ENCODE results near the gene CENPO. TPM values are rescaled to one million over a fixed set of nuclear protein-coding genes. Genes with fewer than 3 reads are reported as not detected.

The CENPO gene
- total RNA-seq, 2 experiments from 2014 or later, result 53.6 to 59.2 TPM

- Histone ChIP-seq H4K20me1 (ENCODE audit: insufficient read depth, low read length) (no peaks in the 10 kb centered on the region), H3K27ac (ENCODE audit: low read depth, low read length, poor library complexity, severe bottlenecking) (no peak overlapping the region), H3K9me2 (ENCODE audit: insufficient read depth, low read length) (no peaks in the 10 kb centered on the region), H3K4me1 (ENCODE audit: insufficient read depth, low read length, poor library complexity, severe bottlenecking) (no peaks in the 10 kb centered on the region), H2AFZ (ENCODE audit: low read length) (no peak overlapping the region), H3K4me3 (ENCODE audit: low read depth, low read length, poor library complexity, severe bottlenecking) (no peak overlapping the region), H3K79me2 (ENCODE audit: insufficient read depth, low read depth, low read length) (no peaks in the 10 kb centered on the region), H3K9me3 (ENCODE audit: low read length) (0 out of 2 replicates have a peak, but pooled peaks cover 3% of the 10 kb centered on the region), H3K36me3 (ENCODE audit: insufficient read depth, low read length) (peaks cover 40% of the 10 kb centered on the region), H3K4me2 (ENCODE audit: low read length) (no peak overlapping the region)
- ChIA-PET POLR2A (no interaction called here), CTCF (ENCODE audit: unreplicated experiment) (no interaction called here)
- TF ChIP-seq CTCF (conservative IDR thresholded peaks at IDR 0.05; ENCODE audit: low read length), result no peak
- no peak for TF ChIP-seq EZH2phosphoT487 (IDR thresholded peaks at IDR 0.05; ENCODE audit: borderline replicate concordance, low read depth, low read length)
- DNase-seq (ENCODE audit: low spot score), result no peak
- intact Hi-C loops (cut with micrococcal nuclease; ENCODE audit: unreplicated experiment), result no loop called here
- BruUV-seq (replicated peaks), result no TSS peak
Measured at GRCh38 chr2:24871852-24872333, 78.7 kb downstream of the CENPO start.

Other genes starting within 250 kb of the CENPO start
- gene PTRHD1, start within 50 bp of the CENPO start, total RNA-seq (2014; rRNA removed; shearing (Covaris generic)), result 44.8 and 55.0 TPM in 2 replicates
- gene PTRHD1, start within 50 bp of the CENPO start, total RNA-seq (2022), result 41.5 and 43.9 TPM in 2 replicates
- 34.1 and 45.8 TPM in 2 replicates for gene ADCY3, start 126.8 kb downstream of the CENPO start, total RNA-seq (2014; rRNA removed; shearing (Covaris generic))
- 55.0 and 73.4 TPM in 2 replicates for gene ADCY3, start 126.8 kb downstream of the CENPO start, total RNA-seq (2022)
- gene DNAJC27, start 178.5 kb downstream of the CENPO start, total RNA-seq (2014; rRNA removed; shearing (Covaris generic)), result 3.6 and 13.5 TPM in 2 replicates
- 6.6 and 9.4 TPM in 2 replicates for gene DNAJC27, start 178.5 kb downstream of the CENPO start, total RNA-seq (2022)
- not detected in 2 replicates for gene EFR3B, start 248.7 kb downstream of the CENPO start, total RNA-seq (2014; rRNA removed; shearing (Covaris generic))
- not detected in 2 replicates for gene EFR3B, start 248.7 kb downstream of the CENPO start, total RNA-seq (2022)